K562 (cell line): ENCODE results near the gene SGSM2. TPM values are rescaled to one million over a fixed set of nuclear protein-coding genes. Genes with fewer than 3 reads are reported as not detected.

ENCODE experiments used
- ADNP ChIP-seq: fragments of 200-800 bp; sonication (Bioruptor generic); IDR thresholded peaks from 2 replicates; pipeline ENCODE4 v1.6.1; 2016; ENCODE audit warnings: missing genetic modification characterization, missing compliant biosample characterization
- CBFA2T2 ChIP-seq: fragments of 450-650 bp; conservative IDR thresholded peaks from 2 replicates; pipeline ENCODE4 v1.6.1; 2017; ENCODE audit warnings: mild to moderate bottlenecking
- CHD4 ChIP-seq: fragments of 200-600 bp; sonication (generic); IDR thresholded peaks from 3 replicates; pipeline ENCODE4 v1.6.1; 2012; ENCODE audit warnings: low read depth, mild to moderate bottlenecking, mixed read lengths, low read length, inconsistent platforms; ENCODE audit not compliant: insufficient read depth, insufficient replicate concordance, poor library complexity, severe bottlenecking
- ETV1 ChIP-seq: fragments of 450-650 bp; conservative IDR thresholded peaks from 2 replicates; pipeline ENCODE4 v1.6.1; 2016; ENCODE audit warnings: missing genetic modification characterization, control low read depth, low read depth, missing compliant biosample characterization
- FOXJ3 ChIP-seq: sonication (generic); formaldehyde crosslinking; IDR thresholded peaks from 2 replicates; pipeline ENCODE4 v1.4.0; 2020; ENCODE audit warnings: mild to moderate bottlenecking, missing genetic modification reagents
- KLF6 ChIP-seq: fragments of 250-450 bp; sonication (Bioruptor Pico); IDR thresholded peaks from 2 replicates; pipeline ENCODE4 v1.4.0; 2020; ENCODE audit warnings: mild to moderate bottlenecking, moderate library complexity, borderline replicate concordance
- MXI1 ChIP-seq: IDR thresholded peaks from 2 replicates; pipeline ENCODE4 v1.6.1; 2011; ENCODE audit warnings: low read depth, mild to moderate bottlenecking, improper control_type of control experiment, low read length
- NR1H2 ChIP-seq: sonication (generic); formaldehyde crosslinking; IDR thresholded peaks from 2 replicates; pipeline ENCODE4 v1.4.0; 2020; ENCODE audit warnings: mild to moderate bottlenecking, missing genetic modification reagents
- PHB2 ChIP-seq: fragments of 450-650 bp; IDR thresholded peaks from 2 replicates; pipeline ENCODE4 v1.6.1; 2017; ENCODE audit warnings: low read depth
- POLR2A ChIP-seq: fragments of 450-650 bp; conservative IDR thresholded peaks from 2 replicates; pipeline ENCODE4 v1.6.1; 2016
- POLR2AphosphoS5 ChIP-seq: IDR thresholded peaks from 2 replicates; pipeline ENCODE4 v1.6.1; 2011; ENCODE audit warnings: mild to moderate bottlenecking, low read depth, low read length, moderate library complexity; ENCODE audit not compliant: control insufficient read depth, insufficient read depth
- RAD21 ChIP-seq, 2 experiments: fragments of 250-450 bp in 1 of 2; fragments of 450-650 bp in 1 of 2; sonication (Bioruptor Pico) in 1 of 2; formaldehyde crosslinking in 1 of 2; IDR thresholded peaks in 1 of 2; conservative IDR thresholded peaks in 1 of 2; 2 replicates each; pipeline versions ENCODE4 v1.4.0 to v1.8.0; 2020 to 2022; ENCODE audit warnings: mild to moderate bottlenecking in 2 of 2, moderate library complexity in 1 of 2
- RBFOX2 ChIP-seq: fragments of 200-400 bp; formaldehyde crosslinking; IDR thresholded peaks from 2 replicates; pipeline ENCODE4 v1.6.1; 2017; ENCODE audit warnings: low read depth, mild to moderate bottlenecking, low read length, moderate library complexity
- RFX5 ChIP-seq: IDR thresholded peaks from 2 replicates; pipeline ENCODE4 v1.6.1; 2011; ENCODE audit warnings: low read depth, mild to moderate bottlenecking, improper control_type of control experiment, low read length
- TEAD2 ChIP-seq: fragments of 450-650 bp; IDR thresholded peaks from 2 replicates; pipeline ENCODE4 v1.6.1; 2016; ENCODE audit warnings: missing genetic modification characterization, control low read depth, missing compliant biosample characterization
- YY1 ChIP-seq, 3 experiments: IDR thresholded peaks; 2 replicates each; pipeline ENCODE4 v1.6.1; 2011; ENCODE audit warnings: low read length in 2 of 3, mild to moderate bottlenecking in 2 of 3, moderate library complexity in 2 of 3, borderline replicate concordance in 1 of 3, control low read depth in 1 of 3, low read depth in 1 of 3; ENCODE audit not compliant: insufficient read depth in 3 of 3, insufficient replicate concordance in 2 of 3, control insufficient read depth in 1 of 3, insufficient read length in 1 of 3; ENCODE audit errors: extremely low read depth in 1 of 3
- ZNF253 ChIP-seq: fragments of 250-450 bp; sonication (Bioruptor Pico); conservative IDR thresholded peaks from 2 replicates; pipeline ENCODE4 v1.6.1; 2021; ENCODE audit warnings: mild to moderate bottlenecking
- ZNF3 ChIP-seq: fragments of 250-450 bp; sonication (Bioruptor Pico); IDR thresholded peaks from 2 replicates; pipeline ENCODE4 v1.5.0; 2021; ENCODE audit warnings: mild to moderate bottlenecking, moderate library complexity
- ZNF695 ChIP-seq: fragments of 450-650 bp; formaldehyde crosslinking; IDR thresholded peaks from 2 replicates; pipeline ENCODE4 v1.4.0; 2020; ENCODE audit warnings: mild to moderate bottlenecking, moderate library complexity
- ZNF76 ChIP-seq: fragments of 250-450 bp; sonication (Bioruptor Pico); IDR thresholded peaks from 2 replicates; pipeline ENCODE4 v1.4.0; 2020; ENCODE audit warnings: mild to moderate bottlenecking, moderate library complexity, borderline replicate concordance
- polyA plus RNA-seq, 8 experiments: library from polyadenylated mRNA; depleted of rRNA in 4 of 8; stranded (reverse) in 5 of 8; unstranded in 3 of 8; fragments of >200 nt; fragmentation: Nextera tagmentation in 2 of 8; fragmentation: Illumina TruSeq in 1 of 8; extraction: Ambion mirVana in 2 of 8; extraction: Trizol in 1 of 8; gene quantifications; 2 replicates each; pipeline versions ENCODE4 v1.2.1 to v1.2.3, GENCODE V29; 2011 to 2014; ENCODE audit warnings: inconsistent platforms in 1 of 8, missing spikeins in 1 of 8
- total RNA-seq, 7 experiments: library from RNA; depleted of rRNA in 6 of 7; stranded (reverse); fragments of >200 nt in 6 of 7; fragmentation: Illumina TruSeq in 2 of 7; extraction: Trizol in 2 of 7; gene quantifications; 2 replicates each; pipeline versions ENCODE4 v1.2.1 to v1.2.3, GENCODE V29; 2011 to 2021; ENCODE audit warnings: low replicate concordance in 1 of 7
- TF ChIP-seq, protein P1 (sequence below): fragments of 200-800 bp; sonication (Bioruptor generic); IDR thresholded peaks from 2 replicates; pipeline ENCODE4 v1.6.1; 2017; ENCODE audit warnings: missing genetic modification characterization, missing compliant biosample characterization
- TF ChIP-seq, protein P2 (sequence below): sonication (generic); formaldehyde crosslinking; IDR thresholded peaks from 2 replicates; pipeline ENCODE4 v1.8.0; 2022; ENCODE audit warnings: missing genetic modification reagents, mild to moderate bottlenecking, borderline replicate concordance
- TF ChIP-seq, protein P3 (sequence below): fragments of 250-450 bp; sonication (Bioruptor Pico); IDR thresholded peaks from 2 replicates; pipeline ENCODE4 v1.8.0; 2022; ENCODE audit warnings: inconsistent platforms
- TF ChIP-seq, protein P4 (sequence below): conservative IDR thresholded peaks from 2 replicates; pipeline ENCODE4 v1.6.1; 2011; ENCODE audit warnings: low read depth, mild to moderate bottlenecking, low read length; ENCODE audit not compliant: control insufficient read depth

SGSM2 gene
- total and polyA plus RNA-seq, 9 of the 15 experiments (the other 6 are each of a cell fraction or from before 2014, with no cell fraction given), result 0.20 to 26.3 (median 14.8) TPM

DNA sequence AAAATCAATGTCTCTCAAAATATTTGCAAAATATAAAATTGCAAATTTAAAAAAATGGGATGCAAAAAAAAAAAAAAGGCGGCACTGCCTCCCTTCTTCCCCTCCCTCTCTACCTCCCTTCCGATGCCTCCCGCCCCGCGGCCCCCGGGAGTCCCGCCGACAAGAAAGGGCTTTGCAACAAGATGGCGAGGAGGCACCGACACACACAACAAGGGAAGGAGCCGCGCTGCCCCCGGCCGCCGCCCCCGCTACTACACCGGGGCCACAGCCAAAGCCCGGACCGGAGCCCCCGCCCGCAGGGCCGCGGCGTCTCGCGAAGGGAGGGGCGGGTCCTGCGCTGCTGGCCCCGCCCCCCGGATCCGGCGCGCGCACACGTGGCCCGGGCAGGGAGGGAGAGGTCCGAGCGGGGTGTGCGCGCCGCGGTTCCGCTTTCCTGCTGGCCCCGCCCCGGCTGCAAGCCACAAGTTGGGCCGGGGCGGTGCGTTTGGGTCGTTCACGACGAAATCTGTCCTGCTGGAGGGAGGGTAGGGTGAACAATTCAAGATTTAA lies 63.6 kb downstream of the SGSM2 start, which contains the start of gene MNT (continued):
- TF ChIP-seq, protein P1, sequence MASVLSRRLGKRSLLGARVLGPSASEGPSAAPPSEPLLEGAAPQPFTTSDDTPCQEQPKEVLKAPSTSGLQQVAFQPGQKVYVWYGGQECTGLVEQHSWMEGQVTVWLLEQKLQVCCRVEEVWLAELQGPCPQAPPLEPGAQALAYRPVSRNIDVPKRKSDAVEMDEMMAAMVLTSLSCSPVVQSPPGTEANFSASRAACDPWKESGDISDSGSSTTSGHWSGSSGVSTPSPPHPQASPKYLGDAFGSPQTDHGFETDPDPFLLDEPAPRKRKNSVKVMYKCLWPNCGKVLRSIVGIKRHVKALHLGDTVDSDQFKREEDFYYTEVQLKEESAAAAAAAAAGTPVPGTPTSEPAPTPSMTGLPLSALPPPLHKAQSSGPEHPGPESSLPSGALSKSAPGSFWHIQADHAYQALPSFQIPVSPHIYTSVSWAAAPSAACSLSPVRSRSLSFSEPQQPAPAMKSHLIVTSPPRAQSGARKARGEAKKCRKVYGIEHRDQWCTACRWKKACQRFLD (CRISPR knock-in tag), result no peak
- no peak for TF ChIP-seq PHB2
- no peak for TF ChIP-seq MXI1
- TF ChIP-seq CHD4, result no peak
- TF ChIP-seq RFX5, result no peak
- TF ChIP-seq RBFOX2, result peak; percentile 66
- no peak for TF ChIP-seq ZNF3 (CRISPR knock-in tag)
- TF ChIP-seq POLR2A, result peak; percentile 45
- TF ChIP-seq ZNF76, result no peak
- peak; percentile 67; the same call in 1 of the 2 replicates for TF ChIP-seq POLR2AphosphoS5
- TF ChIP-seq ZNF253 (CRISPR knock-in tag), result no peak
- TF ChIP-seq, protein P2, sequence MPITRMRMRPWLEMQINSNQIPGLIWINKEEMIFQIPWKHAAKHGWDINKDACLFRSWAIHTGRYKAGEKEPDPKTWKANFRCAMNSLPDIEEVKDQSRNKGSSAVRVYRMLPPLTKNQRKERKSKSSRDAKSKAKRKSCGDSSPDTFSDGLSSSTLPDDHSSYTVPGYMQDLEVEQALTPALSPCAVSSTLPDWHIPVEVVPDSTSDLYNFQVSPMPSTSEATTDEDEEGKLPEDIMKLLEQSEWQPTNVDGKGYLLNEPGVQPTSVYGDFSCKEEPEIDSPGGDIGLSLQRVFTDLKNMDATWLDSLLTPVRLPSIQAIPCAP (CRISPR knock-in tag), result no peak
- TF ChIP-seq CBFA2T2, result no peak
- no peak for TF ChIP-seq ADNP (tag)
- TF ChIP-seq TEAD2, result no peak
- peak; percentile 61 to 94 (median 88) for TF ChIP-seq YY1 (IDR thresholded peaks at IDR 0.05; ENCODE audit: borderline replicate concordance in 1 of 3, control insufficient read depth in 1 of 3, extremely low read depth in 1 of 3, insufficient read depth in 3 of 3, insufficient read length in 1 of 3, insufficient replicate concordance in 2 of 3, low read depth in 1 of 3, low read length in 2 of 3)
- no peak for TF ChIP-seq ETV1 (tag)
- TF ChIP-seq NR1H2 (CRISPR knock-in tag), result no peak
- no peak for TF ChIP-seq KLF6
- no peak for TF ChIP-seq FOXJ3 (CRISPR knock-in tag)
- TF ChIP-seq, protein P3, sequence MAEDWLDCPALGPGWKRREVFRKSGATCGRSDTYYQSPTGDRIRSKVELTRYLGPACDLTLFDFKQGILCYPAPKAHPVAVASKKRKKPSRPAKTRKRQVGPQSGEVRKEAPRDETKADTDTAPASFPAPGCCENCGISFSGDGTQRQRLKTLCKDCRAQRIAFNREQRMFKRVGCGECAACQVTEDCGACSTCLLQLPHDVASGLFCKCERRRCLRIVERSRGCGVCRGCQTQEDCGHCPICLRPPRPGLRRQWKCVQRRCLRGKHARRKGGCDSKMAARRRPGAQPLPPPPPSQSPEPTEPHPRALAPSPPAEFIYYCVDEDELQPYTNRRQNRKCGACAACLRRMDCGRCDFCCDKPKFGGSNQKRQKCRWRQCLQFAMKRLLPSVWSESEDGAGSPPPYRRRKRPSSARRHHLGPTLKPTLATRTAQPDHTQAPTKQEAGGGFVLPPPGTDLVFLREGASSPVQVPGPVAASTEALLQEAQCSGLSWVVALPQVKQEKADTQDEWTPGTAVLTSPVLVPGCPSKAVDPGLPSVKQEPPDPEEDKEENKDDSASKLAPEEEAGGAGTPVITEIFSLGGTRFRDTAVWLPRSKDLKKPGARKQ (CRISPR knock-in tag), result no peak
- TF ChIP-seq ZNF695, result no peak
- no peak for TF ChIP-seq RAD21 (CRISPR knock-in tag; conservative IDR thresholded peaks at IDR 0.05 in 1 of 2, IDR thresholded peaks at IDR 0.05 in 1 of 2)
- TF ChIP-seq, protein P4, sequence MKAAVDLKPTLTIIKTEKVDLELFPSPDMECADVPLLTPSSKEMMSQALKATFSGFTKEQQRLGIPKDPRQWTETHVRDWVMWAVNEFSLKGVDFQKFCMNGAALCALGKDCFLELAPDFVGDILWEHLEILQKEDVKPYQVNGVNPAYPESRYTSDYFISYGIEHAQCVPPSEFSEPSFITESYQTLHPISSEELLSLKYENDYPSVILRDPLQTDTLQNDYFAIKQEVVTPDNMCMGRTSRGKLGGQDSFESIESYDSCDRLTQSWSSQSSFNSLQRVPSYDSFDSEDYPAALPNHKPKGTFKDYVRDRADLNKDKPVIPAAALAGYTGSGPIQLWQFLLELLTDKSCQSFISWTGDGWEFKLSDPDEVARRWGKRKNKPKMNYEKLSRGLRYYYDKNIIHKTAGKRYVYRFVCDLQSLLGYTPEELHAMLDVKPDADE, result no peak
